22Rv1 (cell line): Measurements from ENCODE around the gene A3GALT2.

Experiments
- CTCF ChIP-seq: fragments of 450-650 bp; IDR thresholded peaks from 2 replicates; pipeline ENCODE4 v1.5.1; 2017; ENCODE audit warnings: mild to moderate bottlenecking
- ZFX ChIP-seq: fragments of 450-650 bp; IDR thresholded peaks from 2 replicates; pipeline ENCODE4 v1.6.1; 2017; ENCODE audit warnings: antibody characterized with exemption, borderline replicate concordance

GRCh38 chr1:33363470-33363861 lies 42.6 kb upstream of the A3GALT2 start:
- no peak for TF ChIP-seq CTCF
- no peak for TF ChIP-seq ZFX
